Osteoblast (primary cell): ENCODE results near the gene FBXW7. TPM values are rescaled to one million over a fixed set of nuclear protein-coding genes. Genes with fewer than 3 reads are reported as not detected.

Experiments used
- DNase-seq: peaks from one replicate; pipeline ENCODE4 v3.0.0; 2011; ENCODE audit warnings: low spot score, mixed read lengths; ENCODE audit not compliant: insufficient read length; ENCODE audit errors: missing footprints
- H2AFZ ChIP-seq: 2 replicates; pipeline ENCODE4 v1.6.0; 2011; ENCODE audit warnings: mild to moderate bottlenecking, low read length
- H3K27ac ChIP-seq: 2 replicates; pipeline ENCODE4 v1.5.1; 2011; ENCODE audit warnings: mild to moderate bottlenecking, low read depth, low read length, moderate library complexity
- H3K27me3 ChIP-seq: 2 replicates; pipeline ENCODE4 v1.6.0; 2012; ENCODE audit warnings: mild to moderate bottlenecking, control low read depth, inconsistent platforms, low read length, moderate library complexity; ENCODE audit not compliant: insufficient read depth
- H3K36me3 ChIP-seq: 2 replicates; pipeline ENCODE4 v1.5.1; 2011; ENCODE audit warnings: mild to moderate bottlenecking, low read length, control low read depth, moderate library complexity; ENCODE audit not compliant: insufficient read depth
- H3K4me1 ChIP-seq: 2 replicates; pipeline ENCODE4 v1.5.1; 2011; ENCODE audit warnings: mild to moderate bottlenecking, low read length, control low read depth, moderate library complexity; ENCODE audit not compliant: insufficient read depth
- H3K4me2 ChIP-seq: 2 replicates; pipeline ENCODE4 v1.6.0; 2011; ENCODE audit warnings: mild to moderate bottlenecking, low read length; ENCODE audit not compliant: insufficient read depth
- H3K4me3 ChIP-seq: fragments of 200-600 bp; sonication (generic); 3 replicates; pipeline ENCODE4 v1.5.1; 2012; ENCODE audit warnings: mild to moderate bottlenecking, low read length, inconsistent platforms; ENCODE audit not compliant: insufficient read depth
- H3K79me2 ChIP-seq: 2 replicates; pipeline ENCODE4 v1.6.0; 2012; ENCODE audit warnings: mild to moderate bottlenecking, low read length, control low read depth, inconsistent platforms; ENCODE audit not compliant: insufficient read depth
- H3K9me3 ChIP-seq: 2 replicates; pipeline ENCODE4 v1.5.1; 2011; ENCODE audit warnings: low read depth, low read length, control low read depth
- H4K20me1 ChIP-seq: 2 replicates; pipeline ENCODE4 v1.6.0; 2012; ENCODE audit warnings: mild to moderate bottlenecking, low read length, control low read depth; ENCODE audit not compliant: insufficient read depth
- total RNA-seq: library from RNA; depleted of rRNA; stranded (reverse); fragments of >200 nt; gene quantifications from 2 replicates; pipeline ENCODE4 v1.2.3, GENCODE V29; 2012
- TF ChIP-seq, protein P1 (sequence below): IDR thresholded peaks from 2 replicates; pipeline ENCODE4 v1.5.1; 2011; ENCODE audit warnings: mild to moderate bottlenecking, low read depth, low read length, moderate library complexity; ENCODE audit errors: extremely low read depth

FBXW7 gene
- total RNA-seq, 1 donor, result 74.9 TPM

DNA sequence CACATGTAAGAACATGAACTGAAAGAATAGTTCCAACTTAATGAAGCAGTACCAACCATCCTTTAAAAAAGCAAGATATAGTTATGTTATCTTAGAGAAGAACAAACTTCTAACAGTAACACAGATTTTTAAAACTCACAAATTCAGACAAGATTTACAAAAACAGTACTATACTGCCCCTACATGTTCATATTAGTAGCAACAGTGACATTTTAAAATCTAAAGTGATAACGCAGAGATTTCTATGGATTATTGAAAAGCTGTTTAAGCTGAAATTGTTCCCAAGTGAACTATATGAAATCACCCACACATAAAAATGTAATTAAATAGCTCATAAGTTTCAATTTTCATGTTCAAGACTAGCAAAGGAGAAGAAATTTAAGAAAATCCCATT, 166.0 kb downstream of the FBXW7 start:
- Histone ChIP-seq H3K27me3 (no peaks in the 10 kb centered on the region), H3K79me2 (peaks cover 1% of the 10 kb centered on the region), H3K4me1 (peaks cover 5% of the 10 kb centered on the region), H2AFZ (no peak overlapping the region), H3K27ac (no peak overlapping the region), H4K20me1 (no peaks in the 10 kb centered on the region), H3K36me3 (no peaks in the 10 kb centered on the region), H3K4me3 (no peak overlapping the region), H3K4me2 (no peak overlapping the region), H3K9me3 (no peaks in the 10 kb centered on the region)
- TF ChIP-seq, protein P1, sequence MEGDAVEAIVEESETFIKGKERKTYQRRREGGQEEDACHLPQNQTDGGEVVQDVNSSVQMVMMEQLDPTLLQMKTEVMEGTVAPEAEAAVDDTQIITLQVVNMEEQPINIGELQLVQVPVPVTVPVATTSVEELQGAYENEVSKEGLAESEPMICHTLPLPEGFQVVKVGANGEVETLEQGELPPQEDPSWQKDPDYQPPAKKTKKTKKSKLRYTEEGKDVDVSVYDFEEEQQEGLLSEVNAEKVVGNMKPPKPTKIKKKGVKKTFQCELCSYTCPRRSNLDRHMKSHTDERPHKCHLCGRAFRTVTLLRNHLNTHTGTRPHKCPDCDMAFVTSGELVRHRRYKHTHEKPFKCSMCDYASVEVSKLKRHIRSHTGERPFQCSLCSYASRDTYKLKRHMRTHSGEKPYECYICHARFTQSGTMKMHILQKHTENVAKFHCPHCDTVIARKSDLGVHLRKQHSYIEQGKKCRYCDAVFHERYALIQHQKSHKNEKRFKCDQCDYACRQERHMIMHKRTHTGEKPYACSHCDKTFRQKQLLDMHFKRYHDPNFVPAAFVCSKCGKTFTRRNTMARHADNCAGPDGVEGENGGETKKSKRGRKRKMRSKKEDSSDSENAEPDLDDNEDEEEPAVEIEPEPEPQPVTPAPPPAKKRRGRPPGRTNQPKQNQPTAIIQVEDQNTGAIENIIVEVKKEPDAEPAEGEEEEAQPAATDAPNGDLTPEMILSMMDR, result peak; percentile 54
- no peak for DNase-seq

DNA sequence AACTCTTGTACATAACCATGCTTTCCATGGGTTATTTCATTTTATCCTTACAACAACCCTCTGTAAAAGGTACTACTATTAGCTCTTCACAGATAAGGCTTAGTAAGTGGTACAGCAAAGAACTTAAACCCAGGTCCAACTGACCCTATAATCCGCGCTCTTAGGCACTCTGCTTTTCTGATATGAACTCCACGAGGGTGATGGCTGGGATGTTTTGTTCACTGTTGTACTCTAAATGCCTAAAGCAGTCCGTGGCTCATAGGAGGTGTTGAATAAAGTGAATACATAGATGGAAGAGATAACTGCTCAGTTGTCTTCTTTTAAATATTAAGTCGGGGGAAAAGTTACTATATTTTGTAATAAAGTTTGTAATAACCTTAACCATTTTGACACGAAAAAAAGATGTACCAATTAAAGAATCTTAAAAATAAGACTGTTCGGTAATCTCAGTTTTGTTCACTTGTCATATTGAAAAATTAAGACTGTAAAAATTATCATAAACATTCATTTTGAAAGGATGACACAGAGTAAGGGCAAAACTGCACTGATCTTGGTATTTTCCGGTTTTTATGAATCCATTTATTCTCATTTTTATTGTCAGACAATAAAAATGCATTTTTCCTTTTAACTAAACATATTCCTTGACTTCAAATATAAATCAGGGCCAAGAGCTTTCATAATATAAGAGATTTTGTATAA, 166.5 kb downstream of the FBXW7 start:
- no peak overlapping the region for H3K4me2 ChIP-seq
- no peak overlapping the region for H3K4me3 ChIP-seq
- no peak overlapping the region for H2AFZ ChIP-seq
- no peaks in the 10 kb centered on the region for H3K27me3 ChIP-seq
- H3K9me3 ChIP-seq, result no peaks in the 10 kb centered on the region
- H3K4me1 ChIP-seq, result peaks cover 1% of the 10 kb centered on the region
- TF ChIP-seq, protein P1, result no peak
- H3K36me3 ChIP-seq, result no peaks in the 10 kb centered on the region
- no peak overlapping the region for H3K27ac ChIP-seq
- H3K79me2 ChIP-seq, result peaks cover 2% of the 10 kb centered on the region
- DNase-seq, result no peak
- H4K20me1 ChIP-seq, result no peaks in the 10 kb centered on the region

DNA sequence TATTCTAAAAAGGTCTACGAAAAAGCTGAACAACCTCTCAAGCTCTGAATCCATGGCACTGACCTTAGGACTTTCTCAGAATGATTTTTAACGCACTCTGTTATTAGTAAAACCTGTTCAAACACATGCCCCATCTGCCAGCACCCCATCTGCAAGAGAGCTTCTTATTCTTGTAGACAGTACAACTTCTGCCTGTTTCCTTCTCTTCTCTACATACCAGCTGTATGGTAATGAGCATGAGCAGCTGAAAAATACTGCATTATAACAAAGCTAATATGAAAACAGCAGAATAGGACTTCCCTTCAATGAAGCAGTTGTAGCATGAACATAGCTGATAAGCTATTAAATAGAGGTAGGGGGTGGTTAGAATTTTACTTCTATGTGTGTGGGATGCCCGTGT, 167.9 kb downstream of the FBXW7 start:
- Histone ChIP-seq H3K4me1 (peaks cover 6% of the 10 kb centered on the region), H2AFZ (no peak overlapping the region), H3K36me3 (no peaks in the 10 kb centered on the region), H4K20me1 (no peaks in the 10 kb centered on the region), H3K79me2 (peaks cover 2% of the 10 kb centered on the region), H3K27me3 (no peaks in the 10 kb centered on the region), H3K27ac (no peak overlapping the region), H3K4me3 (no peak overlapping the region), H3K9me3 (no peaks in the 10 kb centered on the region), H3K4me2 (no peak overlapping the region)
- DNase-seq, result no peak
- TF ChIP-seq, protein P1, result no peak

DNA sequence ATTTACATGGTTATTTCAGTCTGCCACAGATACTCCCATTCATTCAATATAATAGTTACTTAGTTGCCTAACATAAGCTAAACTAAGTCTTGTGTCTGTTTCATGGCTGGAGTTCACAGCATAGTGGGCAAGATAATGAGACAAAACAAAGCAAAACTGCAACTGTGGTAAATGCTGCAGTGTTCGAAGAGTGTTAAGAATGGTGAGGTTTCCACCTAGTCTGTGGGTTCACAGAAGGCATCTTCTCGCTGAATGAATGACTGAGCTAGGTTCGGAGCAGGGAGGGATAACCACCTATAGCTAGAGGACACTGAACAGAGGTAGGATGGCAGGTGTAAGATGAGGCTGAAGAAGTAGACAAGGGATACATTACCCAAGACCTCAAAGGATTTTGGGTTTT, 171.0 kb downstream of the FBXW7 start:
- Histone ChIP-seq H3K4me1 (peaks cover 11% of the 10 kb centered on the region), H2AFZ (no peak overlapping the region), H3K27ac (no peak overlapping the region), H3K9me3 (no peaks in the 10 kb centered on the region), H3K27me3 (no peaks in the 10 kb centered on the region), H4K20me1 (no peaks in the 10 kb centered on the region), H3K79me2 (peaks cover 2% of the 10 kb centered on the region), H3K36me3 (no peaks in the 10 kb centered on the region), H3K4me2 (no peak overlapping the region), H3K4me3 (no peak overlapping the region)
- TF ChIP-seq, protein P1, result no peak
- no peak for DNase-seq
